NT2/D1 (cell line): ENCODE data around the gene SPATA2L.

Source experiments
- DNase-seq: peaks from one replicate; pipeline ENCODE4 v3.0.0-alpha.2; 2011; ENCODE audit warnings: low read depth, low spot score
- H3K27me3 ChIP-seq: 2 replicates; pipeline ENCODE4 v1.6.0; 2011; ENCODE audit warnings: mild to moderate bottlenecking; ENCODE audit not compliant: insufficient read length, insufficient read depth
- H3K36me3 ChIP-seq: 2 replicates; pipeline ENCODE4 v1.6.1; 2011; ENCODE audit warnings: mild to moderate bottlenecking, low read length, mixed read lengths; ENCODE audit not compliant: insufficient read depth, insufficient read length
- H3K4me1 ChIP-seq: 2 replicates; pipeline ENCODE4 v1.5.1; 2011; ENCODE audit not compliant: insufficient read depth, insufficient read length
- H3K4me3 ChIP-seq: 2 replicates; pipeline ENCODE4 v1.5.1; 2011; ENCODE audit warnings: low read depth; ENCODE audit not compliant: insufficient read length
- H3K9ac ChIP-seq: 2 replicates; pipeline ENCODE4 v1.6.0; 2011; ENCODE audit warnings: low read depth; ENCODE audit not compliant: insufficient read length
- H3K9me3 ChIP-seq: 2 replicates; pipeline ENCODE4 v1.5.1; 2011; ENCODE audit warnings: mild to moderate bottlenecking, low read length; ENCODE audit not compliant: insufficient read depth
- SUZ12 ChIP-seq: IDR thresholded peaks from 2 replicates; pipeline ENCODE4 v1.6.1; 2011; ENCODE audit not compliant: insufficient read length, insufficient read depth; ENCODE audit errors: extremely low read depth
- YY1 ChIP-seq: IDR thresholded peaks from 2 replicates; pipeline ENCODE4 v1.6.1; 2011; ENCODE audit not compliant: insufficient read length, insufficient read depth
- ZNF274 ChIP-seq: IDR thresholded peaks from 2 replicates; pipeline ENCODE4 v1.6.1; 2011; ENCODE audit warnings: mild to moderate bottlenecking, low read depth, low read length

SPATA2L gene

DNA sequence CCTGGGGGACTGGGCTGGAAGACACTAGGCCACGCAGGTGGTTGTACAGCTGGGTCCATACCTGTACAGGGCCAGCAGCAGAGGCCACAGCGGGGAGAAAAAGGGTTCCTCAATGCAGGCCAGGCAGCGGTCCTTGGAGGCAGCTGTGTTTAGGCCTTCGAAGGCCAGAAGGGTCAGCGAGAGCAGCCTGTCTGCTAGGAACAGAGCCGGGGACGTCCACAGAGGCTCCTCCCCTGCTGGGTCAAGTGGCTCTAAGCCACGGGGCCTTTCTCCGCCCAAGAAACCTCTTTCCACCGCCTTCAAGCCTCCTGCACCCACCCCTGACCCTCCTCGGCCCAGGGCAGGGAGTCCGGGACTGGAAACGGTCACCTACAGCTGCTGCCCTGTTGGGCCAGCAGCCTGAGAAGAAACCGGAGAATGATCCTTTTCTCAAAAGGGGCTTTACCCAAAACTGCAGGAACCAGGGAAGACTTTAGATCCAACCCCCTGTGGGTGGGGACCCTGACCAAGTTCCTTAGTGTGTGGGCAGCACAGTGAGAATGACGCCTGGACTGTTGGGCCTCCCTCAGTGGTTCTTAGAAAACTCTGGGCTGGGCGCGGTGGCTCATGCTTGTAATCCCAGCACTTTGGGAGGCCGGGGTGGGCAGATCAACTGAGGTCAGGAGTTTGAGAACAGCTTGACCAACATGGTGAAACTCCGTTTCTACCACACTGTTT lies 8.4 kb upstream of the SPATA2L start:
- Histone ChIP-seq H3K36me3 (peaks cover 13% of the 10 kb centered on the region), H3K9me3 (no peaks in the 10 kb centered on the region), H3K4me3 (no peak overlapping the region), H3K4me1 (peaks cover 30% of the 10 kb centered on the region), H3K9ac (peak overlapping the region; percentile 23), H3K27me3 (peaks cover 13% of the 10 kb centered on the region)
- no peak for DNase-seq
- TF ChIP-seq SUZ12 = no peak
- TF ChIP-seq YY1 = no peak
- TF ChIP-seq ZNF274 = no peak

GRCh38 chr16:89709166-89709565 lies 7.7 kb upstream of the SPATA2L start:
- peak overlapping the region; percentile 23 for H3K9ac ChIP-seq
- H3K4me1 ChIP-seq = peaks cover 31% of the 10 kb centered on the region
- H3K36me3 ChIP-seq = peaks cover 7% of the 10 kb centered on the region
- H3K27me3 ChIP-seq = peaks cover 14% of the 10 kb centered on the region
- no peak for TF ChIP-seq SUZ12
- no peak for TF ChIP-seq YY1
- TF ChIP-seq ZNF274 = no peak
- no peak overlapping the region for H3K4me3 ChIP-seq
- no peak for DNase-seq
- H3K9me3 ChIP-seq = no peaks in the 10 kb centered on the region

DNA sequence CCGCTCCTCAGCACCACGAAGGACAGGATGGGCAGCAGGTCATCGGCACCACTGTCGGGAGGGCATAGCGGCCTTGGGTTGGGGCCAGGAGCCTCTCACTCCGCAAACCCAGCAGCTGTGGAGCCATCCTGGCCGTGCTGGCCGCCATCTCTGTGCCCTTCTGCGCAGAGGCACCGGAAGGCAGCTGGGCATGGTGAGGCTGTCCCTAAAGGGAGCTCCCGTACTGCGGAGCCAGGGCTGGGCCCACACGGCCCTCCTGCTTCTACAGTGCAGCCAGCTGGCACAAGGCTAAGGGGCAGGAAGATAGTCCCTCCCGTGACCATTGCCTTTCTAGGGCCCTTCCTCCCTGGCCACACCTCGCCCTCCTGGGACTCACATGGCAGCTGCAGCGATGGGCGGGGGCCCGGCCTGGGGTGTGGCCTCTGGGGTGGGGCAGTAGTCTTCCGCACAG lies 7.0 kb upstream of the SPATA2L start:
- TF ChIP-seq YY1 (no peak), ZNF274 (no peak), SUZ12 (no peak)
- Histone ChIP-seq H3K9me3 (no peaks in the 10 kb centered on the region), H3K27me3 (peaks cover 15% of the 10 kb centered on the region), H3K4me1 (peaks cover 31% of the 10 kb centered on the region), H3K36me3 (peaks cover 2% of the 10 kb centered on the region), H3K4me3 (no peak overlapping the region), H3K9ac (peak overlapping the region; percentile 17)
- DNase-seq = no peak

GRCh38 chr16:89707695-89708094 lies 6.2 kb upstream of the SPATA2L start:
- peaks cover 31% of the 10 kb centered on the region for H3K4me1 ChIP-seq
- H3K9me3 ChIP-seq = no peaks in the 10 kb centered on the region
- TF ChIP-seq YY1 (no peak), SUZ12 (no peak), ZNF274 (no peak)
- no peaks in the 10 kb centered on the region for H3K36me3 ChIP-seq
- peak overlapping the region; percentile 5 for H3K9ac ChIP-seq
- H3K4me3 ChIP-seq = no peak overlapping the region
- no peak for DNase-seq
- peaks cover 22% of the 10 kb centered on the region for H3K27me3 ChIP-seq

- no peaks in the 10 kb centered on the region for H3K9me3 ChIP-seq
- peaks cover 24% of the 10 kb centered on the region for H3K27me3 ChIP-seq
- no peak for DNase-seq
- peak overlapping the region; percentile 33 for H3K4me3 ChIP-seq
- no peaks in the 10 kb centered on the region for H3K36me3 ChIP-seq
- TF ChIP-seq SUZ12 = no peak
- no peak for TF ChIP-seq YY1
- no peak for TF ChIP-seq ZNF274
- H3K9ac ChIP-seq = peak overlapping the region; percentile 79
- peaks cover 31% of the 10 kb centered on the region for H3K4me1 ChIP-seq
These were observed 5.2 kb upstream of the SPATA2L start for GRCh38 chr16:89706518-89707260.

DNA sequence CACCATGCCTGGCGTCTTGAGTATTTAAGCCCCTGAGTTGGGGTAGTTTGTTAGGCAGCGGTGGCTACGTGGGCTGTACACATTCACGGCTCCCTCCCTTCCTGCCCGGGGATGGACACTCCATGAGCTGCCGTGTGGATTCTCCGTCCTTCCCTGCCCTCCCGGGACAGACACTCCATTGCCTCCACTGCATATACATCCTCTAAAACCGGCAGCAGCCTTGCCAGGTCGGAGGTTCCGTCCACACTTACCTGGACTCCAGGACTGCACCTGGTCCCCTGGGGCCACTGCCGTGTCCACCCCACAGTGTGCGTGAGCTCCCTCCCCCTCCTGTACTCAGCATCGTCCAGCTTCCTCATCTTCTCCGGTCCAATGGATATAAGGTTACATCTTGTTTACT lies 3.5 kb upstream of the SPATA2L start:
- Histone ChIP-seq H3K4me1 (peaks cover 25% of the 10 kb centered on the region), H3K36me3 (no peaks in the 10 kb centered on the region), H3K4me3 (no peak overlapping the region), H3K27me3 (peaks cover 24% of the 10 kb centered on the region), H3K9ac (no peak overlapping the region), H3K9me3 (no peaks in the 10 kb centered on the region)
- no peak for DNase-seq
- TF ChIP-seq SUZ12 (no peak), YY1 (no peak), ZNF274 (no peak)

DNA sequence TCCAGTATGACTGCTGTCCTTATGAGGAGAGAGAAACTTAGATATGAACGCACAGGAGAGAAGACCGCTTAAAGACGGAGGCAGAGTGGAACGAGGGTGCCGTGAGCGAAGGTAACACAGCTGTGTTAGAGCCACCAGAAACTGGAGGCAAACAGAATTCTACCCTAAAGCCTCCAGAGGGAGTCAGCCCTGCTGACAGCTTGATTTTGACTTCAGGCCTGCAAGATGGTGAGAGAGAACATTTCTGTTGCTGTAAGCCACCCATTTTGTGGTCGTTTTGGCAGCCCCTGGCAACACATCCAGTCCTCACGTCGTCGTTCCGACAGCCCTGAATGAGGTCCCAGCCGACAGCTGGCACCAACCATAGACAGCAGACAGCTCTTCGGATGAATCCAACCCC lies 2.8 kb upstream of the SPATA2L start:
- peaks cover 22% of the 10 kb centered on the region for H3K4me1 ChIP-seq
- H3K27me3 ChIP-seq = peaks cover 24% of the 10 kb centered on the region
- TF ChIP-seq ZNF274 (no peak), YY1 (no peak), SUZ12 (no peak)
- no peaks in the 10 kb centered on the region for H3K9me3 ChIP-seq
- H3K4me3 ChIP-seq = no peak overlapping the region
- no peak for DNase-seq
- no peak overlapping the region for H3K9ac ChIP-seq
- H3K36me3 ChIP-seq = peaks cover 1% of the 10 kb centered on the region
